ES-I3 (cell line): ENCODE measurements around the gene MAGEA9B.
"Not testable (repeated sequence)": the region's sequence is repeated elsewhere in the genome, so short reads cannot be mapped to it uniquely, and the experiment has no call there.

Experiments
- H3K36me3 ChIP-seq: 2 replicates; pipeline ENCODE4 v1.6.1; 2013; ENCODE audit warnings: mild to moderate bottlenecking, low read length, control low read depth, moderate library complexity; ENCODE audit not compliant: insufficient read depth
- H3K4me1 ChIP-seq: 2 replicates; pipeline ENCODE4 v1.6.1; 2013; ENCODE audit warnings: mild to moderate bottlenecking, control low read depth, low read length; ENCODE audit not compliant: insufficient read depth
- H3K9ac ChIP-seq: 2 replicates; pipeline ENCODE4 v1.6.1; 2013; ENCODE audit warnings: low read depth, mild to moderate bottlenecking, low read length, moderate library complexity
- H3K9me3 ChIP-seq: 2 replicates; pipeline ENCODE4 v1.6.1; 2013; ENCODE audit warnings: mild to moderate bottlenecking, low read length, moderate library complexity; ENCODE audit not compliant: control insufficient read depth, insufficient read depth

Gene MAGEA9B

GRCh38 chrX:149551939-149552248 lies 35.4 kb downstream of the MAGEA9B start:
- not testable (repeated sequence) for H3K9ac ChIP-seq, H3K9me3 ChIP-seq, H3K4me1 ChIP-seq, H3K36me3 ChIP-seq

- not testable (repeated sequence) for H3K9me3 ChIP-seq, H3K36me3 ChIP-seq, H3K4me1 ChIP-seq, H3K9ac ChIP-seq
These were observed 35.9 kb downstream of the MAGEA9B start for GRCh38 chrX:149551245-149551938.

- H3K36me3 ChIP-seq, H3K9me3 ChIP-seq, H3K4me1 ChIP-seq, H3K9ac ChIP-seq: not testable (repeated sequence)
These were observed 36.8 kb downstream of the MAGEA9B start for GRCh38 chrX:149550454-149550853.

GRCh38 chrX:149549701-149550100 lies 37.6 kb downstream of the MAGEA9B start, which contains the start of gene HSFX3:
TSS of gene HSFX3 (minus strand) at chrX:149549924. CDS start at chrX:149549852, 72 bp downstream.
- not testable (repeated sequence) for H3K4me1 ChIP-seq, H3K9me3 ChIP-seq, H3K36me3 ChIP-seq

GRCh38 chrX:149547782-149548181 lies 39.5 kb downstream of the MAGEA9B start:
- not testable (repeated sequence) for H3K9ac ChIP-seq, H3K36me3 ChIP-seq, H3K9me3 ChIP-seq, H3K4me1 ChIP-seq

More at GRCh38 chrX:149549701-149550100, 37.6 kb downstream of the MAGEA9B start, which contains the start of gene HSFX3:
- H3K9ac ChIP-seq = not testable (repeated sequence)

GRCh38 chrX:149546962-149547361 lies 40.3 kb downstream of the MAGEA9B start:
- not testable (repeated sequence) for H3K4me1 ChIP-seq, H3K36me3 ChIP-seq, H3K9me3 ChIP-seq, H3K9ac ChIP-seq

- H3K9ac ChIP-seq = not testable (repeated sequence)
These were observed 41.4 kb downstream of the MAGEA9B start for GRCh38 chrX:149545545-149546543.

GRCh38 chrX:149541521-149542047 lies 45.7 kb downstream of the MAGEA9B start:
- Histone ChIP-seq H3K4me1 (no peaks in the 10 kb centered on the region; the same call in 1 of the 2 replicates), H3K9ac (peak overlapping the region; percentile 39; the same call in 1 of the 2 replicates), H3K36me3 (no peaks in the 10 kb centered on the region), H3K9me3 (no peaks in the 10 kb centered on the region)

More at GRCh38 chrX:149545545-149546543, 41.4 kb downstream of the MAGEA9B start:
- H3K36me3 ChIP-seq, H3K9me3 ChIP-seq, H3K4me1 ChIP-seq: not testable (repeated sequence)

- Histone ChIP-seq H3K9ac (peak within 1 kb of the TSS; percentile 86; the same call in 1 of the 2 replicates), H3K36me3 (no peaks in the 10 kb centered on the region), H3K9me3 (no peaks in the 10 kb centered on the region), H3K4me1 (no peaks in the 10 kb centered on the region; the same call in 1 of the 2 replicates)
These were observed 46.4 kb downstream of the MAGEA9B start, which contains the start of gene EOLA1 for GRCh38 chrX:149540621-149541520. TSS of gene EOLA1 (plus strand) at chrX:149541012. CDS start at chrX:149545631, 4,619 bp downstream.

- Histone ChIP-seq H3K36me3 (no peaks in the 10 kb centered on the region), H3K9ac (peak overlapping the region; percentile 40; the same call in 1 of the 2 replicates), H3K9me3 (no peaks in the 10 kb centered on the region), H3K4me1 (no peaks in the 10 kb centered on the region; the same call in 1 of the 2 replicates)
These were observed 47.1 kb downstream of the MAGEA9B start for GRCh38 chrX:149540131-149540620.

GRCh38 chrX:149539283-149540130 lies 47.8 kb downstream of the MAGEA9B start:
- Histone ChIP-seq H3K9ac (peak overlapping the region; percentile 86; the same call in 1 of the 2 replicates), H3K9me3 (no peaks in the 10 kb centered on the region), H3K36me3 (no peaks in the 10 kb centered on the region), H3K4me1 (no peaks in the 10 kb centered on the region; the same call in 1 of the 2 replicates)

- not testable (repeated sequence) for H3K36me3 ChIP-seq, H3K9me3 ChIP-seq, H3K4me1 ChIP-seq, H3K9ac ChIP-seq
These were observed 49.8 kb downstream of the MAGEA9B start for GRCh38 chrX:149537474-149537873.
